Thoracic aorta (tissue), 2 donors: ENCODE data around the gene TECPR2. TPM values are rescaled to one million over a fixed set of nuclear protein-coding genes. Genes with fewer than 3 reads are reported as not detected.
A peak's percentile ranks its signal among the peaks of the same experiment; 100 is the strongest.

Source experiments
- ATAC-seq: fragments of 150-250 bp; one replicate; pipeline ENCODE4 v1.8.0; 2017; ENCODE audit warnings: low read depth; ENCODE audit not compliant: insufficient number of reproducible peaks, low FRiP score
- DNase-seq: peaks from one replicate; pipeline ENCODE4 v3.0.0-alpha.2; 2020; ENCODE audit warnings: low spot score
- H3K27ac ChIP-seq, 2 donors: fragments of 200-600 bp; sonication (generic); 1 replicate in 1 of 2; 2 replicates in 1 of 2; pipeline ENCODE4 v1.5.1; 2016; ENCODE audit warnings: mild to moderate bottlenecking in 2 of 2, moderate library complexity in 2 of 2
- H3K27me3 ChIP-seq: fragments of 200-600 bp; sonication (generic); replicated peaks from 2 replicates; pipeline ENCODE4 v1.6.0; 2016; ENCODE audit warnings: mild to moderate bottlenecking; ENCODE audit not compliant: insufficient read depth
- H3K36me3 ChIP-seq: fragments of 200-600 bp; sonication (generic); one replicate; pipeline ENCODE4 v1.5.1; 2016
- H3K4me1 ChIP-seq, 2 donors: fragments of 200-600 bp; sonication (generic); 1 replicate in 1 of 2; 2 replicates in 1 of 2; pipeline versions ENCODE4 v1.5.1 to v1.6.0; 2016; ENCODE audit warnings: low read depth in 2 of 2, mild to moderate bottlenecking in 1 of 2; ENCODE audit not compliant: control insufficient read depth in 1 of 2
- H3K4me3 ChIP-seq: fragments of 200-600 bp; sonication (generic); 2 replicates; pipeline ENCODE4 v1.5.1; 2016; ENCODE audit warnings: mild to moderate bottlenecking
- H3K9me3 ChIP-seq: fragments of 200-600 bp; sonication (generic); 2 replicates; pipeline ENCODE4 v1.5.1; 2016
- total RNA-seq, 2 donors: library from RNA; depleted of rRNA; stranded (reverse); fragments of >200 nt; gene quantifications; one replicate each; pipeline versions ENCODE4 v1.1.0 to v1.2.3, GENCODE V29; 2016
- TF ChIP-seq, protein P1 (sequence below): fragments of 200-600 bp; sonication (generic); IDR thresholded peaks from one replicate; pipeline ENCODE4 v1.5.1; 2019; ENCODE audit warnings: antibody characterized with exemption

The TECPR2 gene
- total RNA-seq, 2 donors from 2014 or later: 36.5 to 41.3 TPM

DNA sequence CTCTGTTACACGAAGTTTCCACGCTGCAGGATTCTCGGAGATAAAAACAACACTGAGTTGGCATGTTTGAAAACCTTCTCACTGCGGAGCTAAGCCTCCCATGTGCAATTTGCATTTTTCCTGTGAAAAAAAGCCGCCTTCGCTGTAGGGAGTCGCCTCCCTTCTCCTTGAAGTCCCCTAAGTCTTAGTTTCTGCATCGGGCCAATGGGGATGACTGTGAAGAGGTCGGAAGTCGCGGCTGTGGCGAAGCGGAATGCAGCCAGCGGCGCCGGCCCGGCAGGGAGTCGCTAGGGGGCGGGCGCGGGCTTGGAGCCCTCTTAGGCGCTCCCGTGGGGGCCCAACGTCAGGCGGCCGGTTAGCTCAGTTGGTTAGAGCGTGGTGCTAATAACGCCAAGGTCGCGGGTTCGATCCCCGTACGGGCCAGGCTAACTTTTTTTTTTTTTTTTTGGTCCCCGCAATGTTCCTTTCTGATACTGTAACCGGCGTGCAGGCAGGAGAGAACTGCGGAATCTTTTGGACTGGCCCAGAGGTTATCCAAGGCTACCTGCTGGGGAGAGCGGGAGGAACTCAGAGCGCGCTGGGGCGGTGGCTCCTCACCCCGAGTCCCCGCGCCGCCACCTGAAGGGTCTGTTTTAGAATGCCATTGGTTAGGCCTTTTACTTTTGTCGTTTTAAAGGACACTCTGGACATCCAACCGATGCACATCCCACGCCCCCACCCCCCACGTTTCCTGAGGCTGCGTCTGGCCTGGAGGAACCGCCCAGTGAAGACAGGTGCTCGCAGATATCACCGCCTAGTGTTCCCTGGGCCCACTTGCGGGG, 45.8 kb upstream of the TECPR2 start:
- peak; percentile 64 for DNase-seq
- TF ChIP-seq, protein P1, sequence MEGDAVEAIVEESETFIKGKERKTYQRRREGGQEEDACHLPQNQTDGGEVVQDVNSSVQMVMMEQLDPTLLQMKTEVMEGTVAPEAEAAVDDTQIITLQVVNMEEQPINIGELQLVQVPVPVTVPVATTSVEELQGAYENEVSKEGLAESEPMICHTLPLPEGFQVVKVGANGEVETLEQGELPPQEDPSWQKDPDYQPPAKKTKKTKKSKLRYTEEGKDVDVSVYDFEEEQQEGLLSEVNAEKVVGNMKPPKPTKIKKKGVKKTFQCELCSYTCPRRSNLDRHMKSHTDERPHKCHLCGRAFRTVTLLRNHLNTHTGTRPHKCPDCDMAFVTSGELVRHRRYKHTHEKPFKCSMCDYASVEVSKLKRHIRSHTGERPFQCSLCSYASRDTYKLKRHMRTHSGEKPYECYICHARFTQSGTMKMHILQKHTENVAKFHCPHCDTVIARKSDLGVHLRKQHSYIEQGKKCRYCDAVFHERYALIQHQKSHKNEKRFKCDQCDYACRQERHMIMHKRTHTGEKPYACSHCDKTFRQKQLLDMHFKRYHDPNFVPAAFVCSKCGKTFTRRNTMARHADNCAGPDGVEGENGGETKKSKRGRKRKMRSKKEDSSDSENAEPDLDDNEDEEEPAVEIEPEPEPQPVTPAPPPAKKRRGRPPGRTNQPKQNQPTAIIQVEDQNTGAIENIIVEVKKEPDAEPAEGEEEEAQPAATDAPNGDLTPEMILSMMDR: peak; percentile 60
- Histone ChIP-seq H3K27ac (peak overlapping the region; percentile 64 to 75), H3K27me3 (no peaks in the 10 kb centered on the region), H3K4me3 (peak overlapping the region; percentile 75), H3K9me3 (no peaks in the 10 kb centered on the region), H3K36me3 (no peaks in the 10 kb centered on the region), H3K4me1 (peaks cover 5 to 54% of the 10 kb centered on the region in 2 donors)
- ATAC-seq: peak; percentile 64

DNA sequence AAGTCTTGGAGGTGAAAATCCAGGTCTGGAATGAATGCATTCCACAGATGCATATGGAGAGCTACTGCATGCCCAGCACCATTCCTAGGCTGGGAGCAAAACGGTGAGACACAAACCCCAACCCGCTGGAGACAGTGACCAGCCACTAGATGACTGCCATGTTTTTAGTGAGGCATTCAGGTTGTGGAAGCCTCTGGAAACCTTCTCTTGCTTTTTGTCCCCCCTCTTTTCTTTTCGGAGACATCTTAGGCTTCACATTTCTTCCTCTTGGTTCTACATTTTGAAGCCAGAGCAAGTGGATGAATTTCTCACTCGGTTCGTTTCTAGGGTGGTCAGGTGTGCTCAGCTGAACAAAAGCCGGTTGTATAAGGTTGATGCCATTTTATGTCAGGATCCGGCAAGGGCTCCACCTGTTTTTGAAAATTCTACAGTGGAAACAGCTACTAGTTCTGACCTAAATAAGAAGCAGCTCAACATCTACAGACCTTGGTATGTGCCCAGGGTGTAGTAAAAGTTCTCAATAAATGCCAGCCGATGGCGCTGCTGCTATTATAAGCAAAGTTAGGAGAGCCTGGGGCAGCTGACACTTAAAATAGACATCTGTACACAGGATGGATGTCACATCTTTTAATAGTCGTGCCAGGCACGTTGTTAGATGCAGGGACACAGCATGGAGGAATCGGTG, 45.0 kb upstream of the TECPR2 start:
- ATAC-seq (no peak), DNase-seq (no peak)
- TF ChIP-seq, protein P1: no peak
- Histone ChIP-seq H3K4me1 (peaks cover 5 to 54% of the 10 kb centered on the region in 2 donors), H3K9me3 (no peaks in the 10 kb centered on the region), H3K36me3 (no peaks in the 10 kb centered on the region), H3K27ac (peak overlapping the region; percentile 64 to 75), H3K4me3 (peak overlapping the region; percentile 75), H3K27me3 (no peaks in the 10 kb centered on the region)

DNA sequence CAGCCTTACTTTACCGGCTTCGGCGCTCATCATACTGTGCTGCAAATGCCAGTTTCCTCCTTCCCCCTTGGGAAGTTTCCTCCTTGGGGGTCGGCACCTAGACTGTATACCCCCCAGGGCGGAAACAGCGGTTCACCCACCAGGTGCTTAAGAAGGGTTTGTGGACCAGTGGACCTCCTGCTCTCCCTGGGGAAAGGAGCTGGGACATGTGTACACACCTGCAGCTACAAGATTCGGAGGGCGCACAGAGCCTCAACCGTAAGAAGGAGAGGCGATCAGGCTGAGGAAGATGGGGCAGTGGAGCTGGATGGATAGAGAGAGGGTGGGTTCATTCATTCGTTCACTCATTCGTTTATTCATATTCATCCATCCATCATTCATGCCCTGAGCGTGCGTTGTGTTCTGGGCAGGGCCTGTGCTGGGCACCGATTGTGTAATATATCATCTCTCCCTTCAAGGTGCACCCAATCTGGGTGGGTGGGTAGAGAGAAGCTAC, 43.9 kb upstream of the TECPR2 start:
- Histone ChIP-seq H3K4me3 (peak overlapping the region; percentile 69), H3K27me3 (no peaks in the 10 kb centered on the region), H3K27ac (peak overlapping the region; percentile 75 to 97), H3K36me3 (no peaks in the 10 kb centered on the region), H3K4me1 (peaks cover 5 to 55% of the 10 kb centered on the region in 2 donors), H3K9me3 (no peaks in the 10 kb centered on the region)
- DNase-seq (no peak), ATAC-seq (peak; percentile 1)
- TF ChIP-seq, protein P1: no peak

DNA sequence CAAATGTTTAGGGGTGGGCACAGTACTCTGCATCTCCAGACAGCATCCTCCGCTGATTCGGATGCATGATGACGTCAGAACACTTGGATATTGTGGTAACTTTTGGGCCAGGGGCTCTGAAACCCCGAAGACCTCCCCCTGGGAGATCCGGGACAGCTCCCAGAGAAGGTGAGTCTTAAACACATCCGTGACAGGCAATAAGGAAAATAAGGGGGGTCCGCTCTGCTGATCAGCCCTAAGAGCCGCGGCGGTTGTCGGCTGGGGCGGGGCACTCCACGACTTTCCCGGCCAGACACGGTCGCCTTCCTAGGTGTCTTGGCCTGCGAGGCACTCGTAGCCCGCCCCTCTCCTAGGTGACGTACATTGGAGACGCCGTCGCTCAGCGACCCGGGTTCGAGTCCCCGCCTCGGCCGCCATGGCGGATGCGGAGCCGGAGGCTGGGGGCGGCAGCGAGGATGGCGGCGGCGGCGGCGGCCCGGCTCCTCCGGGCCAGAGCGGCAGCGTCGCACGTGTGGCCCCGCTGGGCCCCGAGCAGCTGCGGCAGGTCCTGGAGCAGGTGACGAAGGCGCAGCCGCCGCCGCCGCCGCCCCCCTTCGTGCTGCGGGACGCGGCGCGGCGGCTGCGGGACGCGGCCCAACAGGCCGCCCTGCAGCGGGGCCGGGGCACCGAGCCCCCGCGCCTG, 43.2 kb upstream of the TECPR2 start, which contains the start of gene ZNF839:
ZNF839 (plus strand) TSS at position 396 of the 682 bp plus-strand sequence; CDS start at position 416, 20 bp downstream.
- H3K4me3 ChIP-seq: peak within 1 kb of the TSS; percentile 69

More for the DNA sequence above, 43.2 kb upstream of the TECPR2 start, which contains the start of gene ZNF839:
- peak; percentile 62 for ATAC-seq
- DNase-seq: peak; percentile 74
- Histone ChIP-seq H3K4me1 (peaks cover 5 to 52% of the 10 kb centered on the region in 2 donors), H3K9me3 (no peaks in the 10 kb centered on the region), H3K36me3 (no peaks in the 10 kb centered on the region), H3K27me3 (no peaks in the 10 kb centered on the region), H3K27ac (peak within 1 kb of the TSS; percentile 75 to 97)
- TF ChIP-seq, protein P1: no peak
